Large intestine (tissue), 3 donors: ENCODE data around the gene CEP170. TPM values are rescaled to one million over a fixed set of nuclear protein-coding genes. Genes with fewer than 3 reads are reported as not detected.

Source experiments
- DNase-seq, 2 donors: peaks; one replicate each; pipeline versions ENCODE4 v3.0.0 to v3.0.0-alpha.2; 2013
- H3K27ac ChIP-seq: one replicate; pipeline ENCODE4 v1.5.1; 2013; ENCODE audit warnings: low read length
- H3K27me3 ChIP-seq: 2 replicates; pipeline ENCODE4 v1.6.1; 2013; ENCODE audit warnings: low read length; ENCODE audit not compliant: control insufficient read depth, insufficient read depth
- H3K36me3 ChIP-seq: 2 replicates; pipeline ENCODE4 v1.6.1; 2013; ENCODE audit warnings: low read length; ENCODE audit not compliant: control insufficient read depth, insufficient read depth
- H3K4me1 ChIP-seq: one replicate; pipeline ENCODE4 v1.6.1; 2013; ENCODE audit warnings: low read length; ENCODE audit not compliant: control insufficient read depth, insufficient read depth
- H3K4me3 ChIP-seq: one replicate; pipeline ENCODE4 v1.5.1; 2013; ENCODE audit warnings: low read length
- H3K9me3 ChIP-seq: one replicate; pipeline ENCODE4 v1.6.1; 2013; ENCODE audit warnings: mild to moderate bottlenecking, low read depth, low read length, moderate library complexity; ENCODE audit not compliant: control insufficient read depth
- WGBS: methylation state at CpG from one replicate; pipeline ENCODE4 v1.1.5; 2013; ENCODE audit warnings: low lambda C conversion rate; ENCODE audit not compliant: insufficient coverage; 5-methylcytosine and 5-hydroxymethylcytosine counted together
- polyA plus RNA-seq: library from polyadenylated mRNA; unstranded; fragments of 120-200 nt; gene quantifications from one replicate; pipeline ENCODE4 v1.2.1, GENCODE V29; 2013

Gene CEP170
- polyA plus RNA-seq, 1 donor: 25.0 TPM

- Histone ChIP-seq H3K4me1 (no peaks in the 10 kb centered on the region), H3K27me3 (no peaks in the 10 kb centered on the region), H3K27ac (no peak overlapping the region), H3K4me3 (no peak overlapping the region), H3K36me3 (peaks cover 35% of the 10 kb centered on the region), H3K9me3 (peaks cover 7% of the 10 kb centered on the region)
- no peak for DNase-seq
- 93% methylated on average over 3 of the region's 8 CpGs for WGBS
Measured at GRCh38 chr1:243286409-243287122, 31.5 kb upstream of the CEP170 start.

DNA sequence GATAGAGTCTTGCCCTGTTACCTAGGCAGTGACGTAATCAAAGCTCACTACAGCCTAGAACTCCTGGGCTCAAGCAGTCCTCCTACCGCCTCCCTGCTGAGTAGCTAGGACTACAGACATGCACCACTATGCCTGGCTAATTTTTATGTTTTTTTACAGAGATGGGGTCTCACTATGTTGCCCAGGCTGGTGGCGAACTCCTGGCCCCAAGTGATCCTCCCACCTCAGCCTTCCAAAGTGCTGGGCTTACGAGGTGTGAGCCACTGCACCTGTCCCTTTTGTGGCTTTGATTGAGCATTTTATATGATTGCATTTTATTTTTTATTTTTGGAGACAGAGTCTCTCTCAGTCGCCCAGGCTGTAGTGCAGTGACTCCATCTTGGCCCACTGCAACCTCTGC lies 26.6 kb upstream of the CEP170 start:
- Histone ChIP-seq H3K36me3 (peaks cover 25% of the 10 kb centered on the region), H3K9me3 (peaks cover 7% of the 10 kb centered on the region), H3K27me3 (no peaks in the 10 kb centered on the region), H3K4me1 (no peaks in the 10 kb centered on the region), H3K4me3 (no peak overlapping the region), H3K27ac (no peak overlapping the region)
- WGBS: no CpG with 5 or more reads among the region's 5 CpGs
- no peak for DNase-seq

- H3K27ac ChIP-seq: no peak overlapping the region
- DNase-seq: no peak
- H3K9me3 ChIP-seq: peaks cover 7% of the 10 kb centered on the region
- H3K4me1 ChIP-seq: no peaks in the 10 kb centered on the region
- no peaks in the 10 kb centered on the region for H3K27me3 ChIP-seq
- 80% methylated on average over 1 of the region's 3 CpGs for WGBS
- no peak overlapping the region for H3K4me3 ChIP-seq
- peaks cover 26% of the 10 kb centered on the region for H3K36me3 ChIP-seq
Measured at GRCh38 chr1:243280571-243281129, 25.6 kb upstream of the CEP170 start.

DNA sequence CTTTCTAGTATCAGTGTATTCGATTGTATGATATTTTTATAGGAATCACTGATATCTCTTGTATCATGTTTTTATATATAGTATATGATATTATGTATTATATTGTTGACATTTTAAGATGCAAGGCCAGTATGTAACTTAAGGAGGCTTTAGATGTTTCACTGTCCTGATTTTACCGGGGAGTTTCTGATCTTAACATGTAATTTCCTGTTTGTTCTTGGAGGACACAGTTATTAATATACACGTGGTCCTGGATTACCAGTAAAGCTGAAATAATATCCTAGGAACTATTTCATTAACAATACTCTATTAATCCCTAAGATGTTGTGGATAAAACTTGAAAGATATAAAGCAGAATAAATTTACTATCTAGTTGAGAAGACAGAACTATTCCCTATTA lies 20.2 kb upstream of the CEP170 start:
- no peak for DNase-seq
- Histone ChIP-seq H3K27me3 (no peaks in the 10 kb centered on the region), H3K9me3 (no peaks in the 10 kb centered on the region), H3K4me3 (no peak overlapping the region), H3K27ac (no peak overlapping the region), H3K4me1 (peaks cover 3% of the 10 kb centered on the region), H3K36me3 (peaks cover 28% of the 10 kb centered on the region)
- no CpG with 5 or more reads among the region's 3 CpGs for WGBS

GRCh38 chr1:243273945-243274344 lies 18.9 kb upstream of the CEP170 start:
- Histone ChIP-seq H3K4me3 (no peak overlapping the region), H3K4me1 (peaks cover 7% of the 10 kb centered on the region), H3K27ac (no peak overlapping the region), H3K27me3 (no peaks in the 10 kb centered on the region), H3K9me3 (no peaks in the 10 kb centered on the region), H3K36me3 (peaks cover 25% of the 10 kb centered on the region)
- WGBS: 100% methylated on average over 1 of the region's 2 CpGs
- no peak for DNase-seq

DNA sequence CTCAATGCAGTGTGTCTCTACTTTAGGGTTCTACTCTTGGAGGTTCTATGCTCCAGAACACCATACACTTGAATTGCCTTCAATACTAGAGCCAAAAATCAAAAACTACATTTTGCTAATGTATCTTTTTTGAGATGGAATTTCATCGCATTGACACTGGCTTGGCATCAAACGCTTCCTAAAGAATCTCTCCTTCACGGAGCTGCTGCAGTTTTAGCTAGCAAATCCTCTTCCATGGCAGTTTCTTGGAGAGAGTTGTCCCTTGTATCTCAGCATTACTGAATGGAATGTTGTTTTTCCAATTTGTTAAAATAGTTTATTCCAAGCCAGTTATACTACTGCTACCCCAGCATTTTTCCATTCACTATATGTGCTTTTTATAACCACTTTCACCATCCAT lies 18.4 kb upstream of the CEP170 start:
- no peak overlapping the region for H3K27ac ChIP-seq
- H3K27me3 ChIP-seq: no peaks in the 10 kb centered on the region
- 100% methylated on average over 2 of the region's 3 CpGs for WGBS
- H3K36me3 ChIP-seq: peaks cover 25% of the 10 kb centered on the region
- peaks cover 7% of the 10 kb centered on the region for H3K4me1 ChIP-seq
- H3K9me3 ChIP-seq: no peaks in the 10 kb centered on the region
- no peak overlapping the region for H3K4me3 ChIP-seq
- no peak for DNase-seq

DNA sequence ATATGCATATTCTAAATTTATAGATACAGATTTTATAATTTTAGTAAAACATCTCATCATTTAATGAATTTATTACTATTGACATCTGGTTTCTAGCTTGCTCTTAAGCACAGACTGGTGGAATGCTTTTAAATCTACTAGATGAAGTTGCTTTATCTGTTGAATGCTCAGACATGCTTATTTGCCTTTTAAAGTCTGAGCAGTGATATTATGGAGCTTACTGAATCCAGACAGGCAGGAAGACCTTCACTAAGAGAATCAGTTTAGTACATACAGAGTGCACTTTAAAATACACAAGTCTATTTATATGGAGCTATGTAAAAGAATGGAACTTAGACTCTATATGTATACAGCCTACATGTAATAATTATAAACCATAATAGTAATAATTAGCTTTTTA lies 17.3 kb upstream of the CEP170 start:
- no peaks in the 10 kb centered on the region for H3K9me3 ChIP-seq
- H3K4me3 ChIP-seq: no peak overlapping the region
- H3K4me1 ChIP-seq: peaks cover 7% of the 10 kb centered on the region
- H3K27ac ChIP-seq: no peak overlapping the region
- H3K36me3 ChIP-seq: peaks cover 25% of the 10 kb centered on the region
- no peaks in the 10 kb centered on the region for H3K27me3 ChIP-seq
- DNase-seq: no peak

DNA sequence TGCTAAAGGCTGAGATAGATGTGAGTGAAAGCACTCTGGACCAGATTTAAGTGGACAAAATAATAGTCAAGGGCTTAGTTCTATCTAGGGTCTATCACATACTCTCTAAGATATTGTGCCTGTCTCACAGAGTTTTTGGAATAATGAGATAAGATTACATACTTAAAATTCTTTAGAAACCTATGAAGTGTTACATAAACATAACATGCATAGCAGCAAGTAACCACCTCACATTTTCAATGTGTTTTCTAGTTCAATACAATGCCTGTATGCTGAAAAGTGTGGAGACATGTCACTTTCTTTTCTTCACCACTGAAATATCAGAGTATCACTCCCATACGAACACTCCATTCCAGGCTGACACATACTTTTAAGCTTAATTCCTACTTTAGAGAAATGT lies 16.9 kb upstream of the CEP170 start:
- Histone ChIP-seq H3K4me3 (no peak overlapping the region), H3K27ac (no peak overlapping the region), H3K27me3 (no peaks in the 10 kb centered on the region), H3K36me3 (peaks cover 22% of the 10 kb centered on the region), H3K4me1 (peaks cover 7% of the 10 kb centered on the region), H3K9me3 (no peaks in the 10 kb centered on the region)
- WGBS: 57% methylated on average over 1 of the region's 1 CpG
- DNase-seq: no peak

GRCh38 chr1:243270097-243270864 lies 15.2 kb upstream of the CEP170 start:
- DNase-seq: no peak
- 34% methylated on average over 2 of the region's 6 CpGs for WGBS

GRCh38 chr1:243269461-243269801 lies 14.3 kb upstream of the CEP170 start:
- H3K27ac ChIP-seq: no peak overlapping the region

More at GRCh38 chr1:243270097-243270864, 15.2 kb upstream of the CEP170 start:
- H3K4me1 ChIP-seq: peaks cover 7% of the 10 kb centered on the region
- peaks cover 17% of the 10 kb centered on the region for H3K36me3 ChIP-seq
- H3K27ac ChIP-seq: no peak overlapping the region
- no peak overlapping the region for H3K4me3 ChIP-seq
- H3K9me3 ChIP-seq: no peaks in the 10 kb centered on the region
- H3K27me3 ChIP-seq: no peaks in the 10 kb centered on the region

More at GRCh38 chr1:243269461-243269801, 14.3 kb upstream of the CEP170 start:
- H3K27me3 ChIP-seq: no peaks in the 10 kb centered on the region
- H3K9me3 ChIP-seq: no peaks in the 10 kb centered on the region
- no peak overlapping the region for H3K4me3 ChIP-seq
- peaks cover 7% of the 10 kb centered on the region for H3K4me1 ChIP-seq
- H3K36me3 ChIP-seq: peaks cover 11% of the 10 kb centered on the region
- DNase-seq: no peak
- WGBS: 100% methylated on average over 1 of the region's 4 CpGs
